ENCODE results near the gene FER. TPM values are rescaled to one million over a fixed set of nuclear protein-coding genes. Genes with fewer than 3 reads are reported as not detected.

FER gene
- total and polyA plus RNA-seq, 9 of the 15 experiments (the other 6 are each of a cell fraction or from before 2014, with no cell fraction given) = 6.7 to 18.2 (median 8.9) TPM

DNA sequence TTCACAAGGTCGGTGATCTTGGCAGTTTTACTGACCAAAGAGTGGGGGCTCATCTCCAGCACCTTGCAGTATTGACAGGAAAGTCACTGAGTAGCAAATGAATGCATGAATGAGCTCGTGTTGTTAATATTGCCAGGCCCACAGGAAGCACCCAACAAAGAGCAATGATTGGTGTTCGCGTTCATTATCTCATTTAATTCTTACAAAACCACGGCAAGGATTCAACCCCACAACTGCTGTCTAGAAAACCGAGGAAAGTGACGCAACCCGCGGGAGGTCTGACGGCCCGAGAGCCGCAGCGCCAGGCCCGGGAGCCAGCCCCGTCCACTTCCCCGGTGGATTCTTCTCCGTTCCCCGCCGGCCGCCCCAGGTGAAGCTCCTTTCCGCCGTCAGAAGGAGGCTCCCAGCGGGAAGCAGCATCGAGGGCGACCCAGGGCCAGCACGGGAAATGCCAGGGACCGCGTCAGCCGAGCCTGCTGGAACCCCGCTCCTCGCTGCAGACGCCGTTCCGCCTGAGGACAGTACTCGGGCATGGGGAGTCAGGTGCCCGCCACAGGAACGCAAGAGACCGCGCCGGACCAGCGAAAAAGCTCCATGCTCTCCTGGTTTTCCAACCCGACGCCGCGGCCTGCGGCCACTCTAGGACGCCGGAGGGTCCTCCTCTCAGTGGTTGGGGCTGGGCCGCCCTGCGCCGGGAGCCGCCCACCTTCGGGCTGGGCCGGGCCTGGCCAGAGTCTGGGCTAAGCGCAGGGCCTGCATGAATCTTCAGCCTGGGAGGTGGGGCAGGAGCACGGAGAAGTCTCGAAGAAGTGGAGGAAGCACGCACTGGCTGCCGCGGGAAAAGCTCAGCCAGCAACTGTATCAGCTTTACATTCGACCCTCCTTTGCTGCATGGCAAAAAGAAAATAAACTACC, 19.8 kb upstream of the FER start (continued):
- TF ChIP-seq ZSCAN29 (IDR thresholded peaks at IDR 0.05) (no peak), SP2 (IDR thresholded peaks at IDR 0.05; ENCODE audit: extremely low read depth, low read depth, low read length, poor library complexity, severe bottlenecking) (peak; percentile 90), SIN3B (IDR thresholded peaks at IDR 0.05; ENCODE audit: low read depth) (peak; percentile 57), HDAC6 (IDR thresholded peaks at IDR 0.05; ENCODE audit: low read depth, low read length) (no peak), KLF1 (tag; IDR thresholded peaks at IDR 0.05) (0 out of 2 replicates have a peak, but pooled peaks have one; percentile 35), TAF15 (IDR thresholded peaks at IDR 0.05; ENCODE audit: low read depth, low read length) (no peak), ELK1 (CRISPR knock-in tag; IDR thresholded peaks at IDR 0.05) (no peak), ZBTB26 (CRISPR knock-in tag; IDR thresholded peaks at IDR 0.05) (no peak), CHD2 (IDR thresholded peaks at IDR 0.05; ENCODE audit: low read depth, low read length) (no peak; the same call in 1 of the 2 replicates), PCBP1 (IDR thresholded peaks at IDR 0.05; ENCODE audit: low read depth, low read length, poor library complexity, severe bottlenecking) (no peak), ZNF121 (CRISPR knock-in tag; conservative IDR thresholded peaks at IDR 0.05) (no peak)
- TF ChIP-seq, protein P1, sequence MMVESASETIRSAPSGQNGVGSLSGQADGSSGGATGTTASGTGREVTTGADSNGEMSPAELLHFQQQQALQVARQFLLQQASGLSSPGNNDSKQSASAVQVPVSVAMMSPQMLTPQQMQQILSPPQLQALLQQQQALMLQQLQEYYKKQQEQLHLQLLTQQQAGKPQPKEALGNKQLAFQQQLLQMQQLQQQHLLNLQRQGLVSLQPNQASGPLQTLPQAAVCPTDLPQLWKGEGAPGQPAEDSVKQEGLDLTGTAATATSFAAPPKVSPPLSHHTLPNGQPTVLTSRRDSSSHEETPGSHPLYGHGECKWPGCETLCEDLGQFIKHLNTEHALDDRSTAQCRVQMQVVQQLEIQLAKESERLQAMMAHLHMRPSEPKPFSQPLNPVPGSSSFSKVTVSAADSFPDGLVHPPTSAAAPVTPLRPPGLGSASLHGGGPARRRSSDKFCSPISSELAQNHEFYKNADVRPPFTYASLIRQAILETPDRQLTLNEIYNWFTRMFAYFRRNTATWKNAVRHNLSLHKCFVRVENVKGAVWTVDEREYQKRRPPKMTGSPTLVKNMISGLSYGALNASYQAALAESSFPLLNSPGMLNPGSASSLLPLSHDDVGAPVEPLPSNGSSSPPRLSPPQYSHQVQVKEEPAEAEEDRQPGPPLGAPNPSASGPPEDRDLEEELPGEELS (CRISPR knock-in tag; IDR thresholded peaks at IDR 0.05; ENCODE audit: borderline replicate concordance) = peak; percentile 75; the same call in 1 of the 2 replicates
- TF ChIP-seq, protein P2, sequence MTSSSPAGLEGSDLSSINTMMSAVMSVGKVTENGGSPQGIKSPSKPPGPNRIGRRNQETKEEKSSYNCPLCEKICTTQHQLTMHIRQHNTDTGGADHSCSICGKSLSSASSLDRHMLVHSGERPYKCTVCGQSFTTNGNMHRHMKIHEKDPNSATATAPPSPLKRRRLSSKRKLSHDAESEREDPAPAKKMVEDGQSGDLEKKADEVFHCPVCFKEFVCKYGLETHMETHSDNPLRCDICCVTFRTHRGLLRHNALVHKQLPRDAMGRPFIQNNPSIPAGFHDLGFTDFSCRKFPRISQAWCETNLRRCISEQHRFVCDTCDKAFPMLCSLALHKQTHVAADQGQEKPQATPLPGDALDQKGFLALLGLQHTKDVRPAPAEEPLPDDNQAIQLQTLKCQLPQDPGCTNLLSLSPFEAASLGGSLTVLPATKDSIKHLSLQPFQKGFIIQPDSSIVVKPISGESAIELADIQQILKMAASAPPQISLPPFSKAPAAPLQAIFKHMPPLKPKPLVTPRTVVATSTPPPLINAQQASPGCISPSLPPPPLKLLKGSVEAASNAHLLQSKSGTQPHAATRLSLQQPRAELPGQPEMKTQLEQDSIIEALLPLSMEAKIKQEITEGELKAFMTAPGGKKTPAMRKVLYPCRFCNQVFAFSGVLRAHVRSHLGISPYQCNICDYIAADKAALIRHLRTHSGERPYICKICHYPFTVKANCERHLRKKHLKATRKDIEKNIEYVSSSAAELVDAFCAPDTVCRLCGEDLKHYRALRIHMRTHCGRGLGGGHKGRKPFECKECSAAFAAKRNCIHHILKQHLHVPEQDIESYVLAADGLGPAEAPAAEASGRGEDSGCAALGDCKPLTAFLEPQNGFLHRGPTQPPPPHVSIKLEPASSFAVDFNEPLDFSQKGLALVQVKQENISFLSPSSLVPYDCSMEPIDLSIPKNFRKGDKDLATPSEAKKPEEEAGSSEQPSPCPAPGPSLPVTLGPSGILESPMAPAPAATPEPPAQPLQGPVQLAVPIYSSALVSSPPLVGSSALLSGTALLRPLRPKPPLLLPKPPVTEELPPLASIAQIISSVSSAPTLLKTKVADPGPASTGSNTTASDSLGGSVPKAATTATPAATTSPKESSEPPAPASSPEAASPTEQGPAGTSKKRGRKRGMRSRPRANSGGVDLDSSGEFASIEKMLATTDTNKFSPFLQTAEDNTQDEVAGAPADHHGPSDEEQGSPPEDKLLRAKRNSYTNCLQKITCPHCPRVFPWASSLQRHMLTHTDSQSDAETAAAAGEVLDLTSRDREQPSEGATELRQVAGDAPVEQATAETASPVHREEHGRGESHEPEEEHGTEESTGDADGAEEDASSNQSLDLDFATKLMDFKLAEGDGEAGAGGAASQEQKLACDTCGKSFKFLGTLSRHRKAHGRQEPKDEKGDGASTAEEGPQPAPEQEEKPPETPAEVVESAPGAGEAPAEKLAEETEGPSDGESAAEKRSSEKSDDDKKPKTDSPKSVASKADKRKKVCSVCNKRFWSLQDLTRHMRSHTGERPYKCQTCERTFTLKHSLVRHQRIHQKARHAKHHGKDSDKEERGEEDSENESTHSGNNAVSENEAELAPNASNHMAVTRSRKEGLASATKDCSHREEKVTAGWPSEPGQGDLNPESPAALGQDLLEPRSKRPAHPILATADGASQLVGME (CRISPR knock-in tag; IDR thresholded peaks at IDR 0.05) = no peak
